ENCODE data around the gene BAZ1B.
"Not testable (repeated sequence)": the region's sequence is repeated elsewhere in the genome, so short reads cannot be mapped to it uniquely, and the experiment has no call there.

BAZ1B gene

DNA sequence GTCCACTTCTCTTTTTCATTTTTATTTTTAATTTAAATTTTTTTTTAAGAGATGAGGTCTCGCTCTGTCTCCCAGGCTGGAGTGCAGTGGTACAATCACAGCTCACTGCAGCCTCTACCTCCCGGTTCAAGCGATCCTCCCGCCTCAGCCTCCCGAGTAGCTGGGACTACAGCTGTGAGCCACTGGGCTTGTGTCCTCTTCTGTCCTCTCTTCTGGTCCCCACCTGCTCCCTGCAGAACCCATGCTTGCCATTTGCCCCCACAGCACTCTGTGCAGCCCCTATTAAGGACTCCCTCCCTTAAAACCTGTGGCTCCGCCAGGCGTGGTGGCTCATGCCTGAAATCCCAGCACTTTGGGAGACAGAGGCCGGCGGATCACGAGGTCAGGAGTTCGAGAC is 97.6 kb downstream of the BAZ1B start:
- Histone ChIP-seq H3K36me3 (ENCODE audit: control insufficient read depth, insufficient read depth, low read length) (no peaks in the 10 kb centered on the region), H3K27me3 (ENCODE audit: control insufficient read depth, insufficient read depth, low read length) (no peaks in the 10 kb centered on the region), H3K4me3 (ENCODE audit: low read depth, low read length) (no peak overlapping the region), H3K27ac (ENCODE audit: low read depth, low read length) (no peak overlapping the region), H3K9me3 (ENCODE audit: control insufficient read depth, insufficient read depth, low read depth, low read length) (no peaks in the 10 kb centered on the region), H3K4me1 (ENCODE audit: control insufficient read depth, insufficient read depth, low read length) (peaks cover 13% of the 10 kb centered on the region), H3K9ac (ENCODE audit: low read length) (no peak overlapping the region)

DNA sequence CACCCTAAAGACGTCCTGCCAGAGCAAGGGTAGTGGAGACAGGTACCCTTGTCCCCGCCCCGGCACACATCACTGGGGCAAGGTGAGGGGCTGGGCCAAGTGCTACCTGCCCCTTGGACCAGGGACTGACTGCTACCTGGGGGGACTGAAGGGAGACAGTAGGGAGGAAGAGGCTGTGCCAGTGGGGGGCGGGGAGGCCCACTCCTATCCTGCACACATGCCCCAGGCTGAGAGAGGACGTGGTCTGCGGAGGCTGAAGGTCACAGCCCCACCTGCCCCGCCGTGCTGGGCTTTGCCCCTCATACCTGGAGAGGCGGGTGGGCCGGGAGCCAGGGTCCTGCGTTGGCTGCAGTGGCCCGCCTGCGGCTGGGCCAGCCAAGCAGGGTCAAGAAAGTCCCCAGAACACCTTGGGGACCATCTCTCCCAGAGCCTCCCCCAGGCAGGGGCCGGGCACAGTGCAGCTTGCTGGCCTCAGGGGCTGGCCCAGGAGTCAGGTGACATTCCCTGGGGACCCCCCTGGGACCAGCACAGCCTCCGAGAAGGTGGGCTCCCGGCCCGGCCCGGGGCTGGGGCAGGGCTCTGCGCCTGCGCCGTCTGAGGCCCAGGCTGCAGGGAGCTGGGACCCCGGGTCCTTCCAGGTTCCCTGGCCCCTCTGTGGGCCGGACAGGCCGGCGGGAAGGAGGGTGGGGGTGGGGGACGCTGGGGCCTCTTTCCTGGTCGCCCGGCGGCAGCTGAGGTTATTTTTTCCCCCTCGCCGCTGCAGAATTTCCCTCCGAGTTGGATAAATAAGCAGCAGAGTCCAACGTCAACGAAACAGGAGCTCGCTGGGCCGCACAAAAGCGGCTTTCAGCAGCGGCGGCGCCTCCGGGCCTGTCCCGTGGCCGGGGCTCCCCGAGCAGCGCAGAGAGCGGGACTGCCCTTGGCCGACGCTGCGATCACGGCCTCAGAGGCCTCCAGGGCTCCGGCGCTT is 98.3 kb downstream of the BAZ1B start:
- H3K4me1 ChIP-seq (ENCODE audit: control insufficient read depth, insufficient read depth, low read length), result peaks cover 10% of the 10 kb centered on the region
- H3K9ac ChIP-seq (ENCODE audit: low read length), result no peak overlapping the region

DNA sequence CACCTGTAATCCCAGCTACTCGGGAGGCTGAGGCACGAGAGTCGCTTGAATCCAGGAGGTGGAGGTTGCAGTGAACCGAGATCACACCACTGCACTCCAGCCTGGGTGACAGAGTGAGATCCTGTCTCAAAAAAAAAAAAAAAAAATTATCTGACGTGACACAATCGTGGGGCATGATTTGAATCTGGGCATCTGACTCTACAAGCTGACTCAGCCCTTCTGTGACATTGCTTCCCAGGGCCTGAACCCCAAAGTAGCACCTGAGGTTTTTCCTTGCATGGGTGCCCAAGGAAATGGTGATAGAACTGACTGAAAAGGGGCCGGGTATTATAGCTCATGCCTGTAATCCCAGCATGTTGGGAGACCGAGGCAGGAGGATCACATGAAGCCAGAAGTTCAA is 101.5 kb downstream of the BAZ1B start:
- H3K9me3 ChIP-seq (ENCODE audit: control insufficient read depth, insufficient read depth, low read depth, low read length); H3K27me3 ChIP-seq (ENCODE audit: control insufficient read depth, insufficient read depth, low read length); H3K4me3 ChIP-seq (ENCODE audit: low read depth, low read length); H3K27ac ChIP-seq (ENCODE audit: low read depth, low read length); H3K4me1 ChIP-seq (ENCODE audit: control insufficient read depth, insufficient read depth, low read length); H3K9ac ChIP-seq (ENCODE audit: low read length); H3K36me3 ChIP-seq (ENCODE audit: control insufficient read depth, insufficient read depth, low read length): not testable (repeated sequence)

More for the DNA sequence above, 98.3 kb downstream of the BAZ1B start:
- no peak overlapping the region for H3K27ac ChIP-seq (ENCODE audit: low read depth, low read length)
- no peaks in the 10 kb centered on the region for H3K9me3 ChIP-seq (ENCODE audit: control insufficient read depth, insufficient read depth, low read depth, low read length)
- no peaks in the 10 kb centered on the region for H3K36me3 ChIP-seq (ENCODE audit: control insufficient read depth, insufficient read depth, low read length)
- H3K4me3 ChIP-seq (ENCODE audit: low read depth, low read length), result no peak overlapping the region; the same call in 1 of the 2 replicates
- no peaks in the 10 kb centered on the region for H3K27me3 ChIP-seq (ENCODE audit: control insufficient read depth, insufficient read depth, low read length)

DNA sequence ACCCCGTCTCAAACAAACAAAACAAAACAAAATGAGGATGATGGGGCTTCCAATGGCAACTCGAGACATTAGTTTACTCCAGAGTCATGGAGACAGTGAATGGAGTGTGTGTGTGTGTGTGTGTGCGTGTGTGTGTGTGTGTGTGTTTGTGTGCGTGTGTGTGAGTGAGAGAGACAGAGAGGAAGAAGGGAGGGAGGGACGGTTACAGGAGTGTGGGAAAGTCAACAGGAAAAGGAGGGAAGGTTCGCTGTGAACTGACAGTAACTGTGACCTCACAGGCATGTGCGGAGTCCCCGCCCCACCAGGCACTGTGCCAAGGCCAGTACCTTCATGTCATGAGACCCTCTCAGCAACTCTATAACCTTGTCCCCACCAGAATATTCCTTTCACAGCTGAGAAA is 102.1 kb downstream of the BAZ1B start:
- H3K27ac ChIP-seq (ENCODE audit: low read depth, low read length); H3K9ac ChIP-seq (ENCODE audit: low read length); H3K9me3 ChIP-seq (ENCODE audit: control insufficient read depth, insufficient read depth, low read depth, low read length); H3K4me1 ChIP-seq (ENCODE audit: control insufficient read depth, insufficient read depth, low read length); H3K27me3 ChIP-seq (ENCODE audit: control insufficient read depth, insufficient read depth, low read length); H3K36me3 ChIP-seq (ENCODE audit: control insufficient read depth, insufficient read depth, low read length); H3K4me3 ChIP-seq (ENCODE audit: low read depth, low read length): not testable (repeated sequence)

DNA sequence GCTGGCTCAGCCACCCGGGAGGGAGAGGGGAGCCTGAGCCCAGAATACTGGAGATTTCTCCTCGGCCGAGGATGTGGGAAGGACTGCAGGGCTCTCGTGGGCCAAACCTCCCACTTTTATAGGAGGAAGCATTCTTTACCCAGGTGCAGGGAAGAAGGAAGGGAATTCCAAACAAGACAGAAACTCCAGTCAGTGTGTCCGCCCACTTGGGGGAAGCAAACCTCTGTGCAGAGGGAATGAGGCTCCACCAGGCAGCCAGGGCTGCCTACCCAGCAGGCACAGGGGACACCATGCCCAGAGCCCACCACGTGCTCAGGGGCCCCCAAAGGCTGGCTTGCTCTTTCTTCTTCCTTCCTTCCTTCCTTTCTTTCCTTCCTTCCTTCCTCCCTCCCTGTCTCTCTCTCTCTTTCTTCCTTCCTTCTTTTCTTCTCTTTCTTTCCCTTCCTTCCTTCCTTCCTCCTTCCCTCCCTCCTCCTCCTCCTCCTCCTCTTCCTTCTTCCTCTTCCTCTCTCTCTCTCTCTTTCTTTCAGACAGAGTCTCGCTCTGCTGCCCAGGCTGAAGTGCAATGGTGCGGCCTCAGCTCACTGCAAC is 103.9 kb downstream of the BAZ1B start:
- Histone ChIP-seq H3K4me1 (ENCODE audit: control insufficient read depth, insufficient read depth, low read length) (no peaks in the 10 kb centered on the region), H3K27ac (ENCODE audit: low read depth, low read length) (no peak overlapping the region), H3K4me3 (ENCODE audit: low read depth, low read length) (no peak overlapping the region)

DNA sequence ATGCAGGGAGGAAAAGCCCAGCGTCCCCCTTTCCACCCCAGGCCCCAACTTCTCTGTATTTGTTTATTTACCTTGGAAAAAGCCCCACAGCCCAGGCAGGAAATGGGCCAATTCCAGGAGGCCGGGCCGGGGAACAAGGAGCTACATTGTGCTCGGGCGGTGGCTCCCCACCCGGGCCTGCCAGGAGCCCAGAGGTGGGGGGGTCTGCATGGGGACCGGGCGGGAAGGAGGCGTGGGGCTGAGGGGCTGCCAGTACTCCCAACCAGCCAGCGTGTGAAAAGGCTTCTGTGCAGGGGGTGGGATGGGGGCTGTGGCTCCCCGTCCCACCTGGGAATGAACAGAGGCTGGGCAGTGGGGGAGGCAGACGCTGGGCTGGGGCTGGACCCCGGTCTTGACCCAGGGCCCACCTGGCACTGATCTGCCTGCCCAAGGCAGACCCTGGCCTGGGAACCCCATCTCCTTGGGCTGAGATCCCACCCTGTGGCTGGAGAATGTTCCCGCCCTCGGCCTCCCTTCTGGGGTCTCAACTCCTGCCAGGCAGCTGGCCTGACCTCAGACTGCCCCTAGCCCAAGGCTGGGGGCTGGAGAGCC is 111.5 kb downstream of the BAZ1B start:
- not testable (repeated sequence) for H3K27me3 ChIP-seq (ENCODE audit: control insufficient read depth, insufficient read depth, low read length); H3K9me3 ChIP-seq (ENCODE audit: control insufficient read depth, insufficient read depth, low read depth, low read length); H3K36me3 ChIP-seq (ENCODE audit: control insufficient read depth, insufficient read depth, low read length); H3K27ac ChIP-seq (ENCODE audit: low read depth, low read length); H3K4me3 ChIP-seq (ENCODE audit: low read depth, low read length); H3K9ac ChIP-seq (ENCODE audit: low read length)
- peaks cover 11% of the 10 kb centered on the region; the same call in 1 of the 2 replicates for H3K4me1 ChIP-seq (ENCODE audit: control insufficient read depth, insufficient read depth, low read length)

More for the DNA sequence above, 103.9 kb downstream of the BAZ1B start:
- H3K9me3 ChIP-seq (ENCODE audit: control insufficient read depth, insufficient read depth, low read depth, low read length), result no peaks in the 10 kb centered on the region
- no peaks in the 10 kb centered on the region for H3K27me3 ChIP-seq (ENCODE audit: control insufficient read depth, insufficient read depth, low read length)
- H3K9ac ChIP-seq (ENCODE audit: low read length), result no peak overlapping the region
- H3K36me3 ChIP-seq (ENCODE audit: control insufficient read depth, insufficient read depth, low read length), result no peaks in the 10 kb centered on the region

DNA sequence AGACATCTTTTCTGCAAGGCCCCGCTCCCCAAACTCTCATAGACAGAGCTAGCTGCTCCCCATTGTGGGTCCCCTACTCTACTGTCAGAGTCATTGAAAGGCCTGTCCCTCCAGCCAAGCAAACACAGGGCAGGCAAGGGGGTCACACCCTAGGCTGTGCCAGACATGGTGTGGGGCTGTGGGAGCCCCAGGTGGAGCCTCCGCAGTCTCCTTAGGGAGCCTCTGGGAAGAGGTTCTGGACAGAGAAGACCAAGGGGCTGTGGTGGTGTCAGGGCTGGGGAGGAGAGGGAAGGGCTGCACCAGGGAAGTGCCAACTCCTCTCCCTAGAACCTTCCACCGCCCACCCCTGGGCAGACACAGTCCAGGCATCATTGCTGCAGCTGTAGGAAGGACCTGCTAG is 117.2 kb downstream of the BAZ1B start:
- H3K36me3 ChIP-seq (ENCODE audit: control insufficient read depth, insufficient read depth, low read length); H3K27ac ChIP-seq (ENCODE audit: low read depth, low read length): not testable (repeated sequence)

DNA sequence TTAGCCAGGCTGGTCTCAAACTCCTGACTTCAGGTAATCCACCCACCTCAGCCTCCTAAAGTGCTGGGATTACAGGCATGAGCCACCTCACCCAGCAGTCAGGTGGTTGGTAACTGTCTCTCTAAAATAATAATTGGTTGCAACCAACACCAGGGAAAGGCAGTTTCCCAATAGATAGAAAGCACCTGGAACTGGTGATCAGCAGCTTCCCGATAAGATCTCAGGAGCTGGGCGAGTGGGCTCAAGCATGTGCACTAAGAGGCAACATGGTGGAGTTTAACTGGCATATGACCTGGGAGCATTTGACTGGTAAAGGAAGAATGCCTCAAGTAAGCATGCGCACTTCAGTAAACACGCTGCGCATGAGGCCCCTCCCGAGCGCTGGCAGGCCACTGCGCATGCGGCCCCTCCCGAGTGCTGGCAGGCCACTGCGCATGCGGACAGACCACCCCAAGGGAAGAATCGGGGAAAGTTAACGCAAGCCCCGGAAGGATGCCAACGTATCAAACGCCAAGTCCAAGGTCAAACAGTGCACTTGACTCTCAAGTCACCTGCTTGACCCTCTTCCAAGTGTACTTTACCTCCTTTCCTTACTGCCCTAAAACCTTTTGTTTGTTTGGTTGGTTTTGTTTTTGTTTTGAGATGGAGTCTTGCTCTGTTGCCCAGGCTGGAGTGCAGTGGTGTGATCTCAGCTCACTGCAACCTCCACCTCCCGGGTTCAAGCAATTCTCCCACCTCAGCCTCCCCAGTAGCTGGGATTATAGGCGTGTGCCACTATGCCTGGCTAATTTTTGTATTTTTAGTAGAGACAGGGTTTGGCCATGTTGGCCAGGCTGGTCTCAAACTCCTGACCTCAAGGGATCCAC is 122.7 kb downstream of the BAZ1B start:
- not testable (repeated sequence) for H3K36me3 ChIP-seq (ENCODE audit: control insufficient read depth, insufficient read depth, low read length); H3K4me3 ChIP-seq (ENCODE audit: low read depth, low read length); H3K27me3 ChIP-seq (ENCODE audit: control insufficient read depth, insufficient read depth, low read length); H3K9me3 ChIP-seq (ENCODE audit: control insufficient read depth, insufficient read depth, low read depth, low read length); H3K9ac ChIP-seq (ENCODE audit: low read length); H3K27ac ChIP-seq (ENCODE audit: low read depth, low read length); H3K4me1 ChIP-seq (ENCODE audit: control insufficient read depth, insufficient read depth, low read length)

More for the DNA sequence above, 117.2 kb downstream of the BAZ1B start:
- not testable (repeated sequence) for H3K4me1 ChIP-seq (ENCODE audit: control insufficient read depth, insufficient read depth, low read length); H3K9ac ChIP-seq (ENCODE audit: low read length); H3K4me3 ChIP-seq (ENCODE audit: low read depth, low read length); H3K9me3 ChIP-seq (ENCODE audit: control insufficient read depth, insufficient read depth, low read depth, low read length); H3K27me3 ChIP-seq (ENCODE audit: control insufficient read depth, insufficient read depth, low read length)

DNA sequence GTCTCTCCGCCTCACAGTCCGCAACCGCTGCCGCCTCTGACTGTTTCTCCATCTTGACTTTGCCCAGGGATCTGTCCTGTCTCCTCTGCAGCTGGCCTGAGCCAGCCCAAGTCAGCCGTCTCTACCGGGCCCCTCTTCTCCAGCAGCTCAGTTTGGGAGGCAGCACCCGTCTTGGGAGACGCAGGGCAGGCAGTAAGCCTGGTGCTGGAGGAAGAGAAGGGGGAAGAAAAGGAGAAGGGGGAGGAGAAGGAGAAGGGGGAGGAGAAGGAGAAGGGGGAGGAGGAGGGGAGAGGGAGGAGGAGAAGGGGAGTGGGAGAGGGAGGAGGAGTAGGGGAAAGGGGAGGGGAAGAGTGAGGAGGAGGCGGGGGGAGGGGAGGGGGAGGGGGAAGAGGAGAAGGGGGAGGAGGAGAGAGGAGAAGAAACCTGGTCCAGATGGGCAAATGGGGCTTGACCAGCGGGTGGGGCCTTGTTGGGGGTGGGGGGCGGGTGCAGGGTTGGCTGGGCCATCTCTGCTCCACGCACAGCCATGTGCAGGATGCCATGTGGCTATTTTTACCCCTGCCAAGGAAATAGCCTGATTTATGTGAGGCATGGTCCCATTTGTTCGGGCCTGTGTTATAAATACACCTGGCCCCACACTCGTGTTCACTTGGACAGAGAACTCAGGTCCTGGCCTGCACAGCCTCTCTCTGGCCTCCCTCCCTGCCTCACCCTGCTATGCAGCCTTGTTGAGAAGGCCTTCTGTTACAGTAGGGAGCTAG is 124.4 kb downstream of the BAZ1B start:
- no peaks in the 10 kb centered on the region for H3K36me3 ChIP-seq (ENCODE audit: control insufficient read depth, insufficient read depth, low read length)
- H3K27ac ChIP-seq (ENCODE audit: low read depth, low read length), result no peak overlapping the region
- peak overlapping the region; percentile 56 for H3K4me3 ChIP-seq (ENCODE audit: low read depth, low read length)
- H3K27me3 ChIP-seq (ENCODE audit: control insufficient read depth, insufficient read depth, low read length), result no peaks in the 10 kb centered on the region
- peak overlapping the region; percentile 60 for H3K9ac ChIP-seq (ENCODE audit: low read length)
- no peaks in the 10 kb centered on the region for H3K9me3 ChIP-seq (ENCODE audit: control insufficient read depth, insufficient read depth, low read depth, low read length)
- peaks cover 7% of the 10 kb centered on the region for H3K4me1 ChIP-seq (ENCODE audit: control insufficient read depth, insufficient read depth, low read length)
